ENCODE data around the gene PCDHGB4. TPM values are rescaled to one million over a fixed set of nuclear protein-coding genes. Genes with fewer than 3 reads are reported as not detected.
"Not testable (repeated sequence)": the region's sequence is repeated elsewhere in the genome, so short reads cannot be mapped to it uniquely, and the experiment has no call there.

Gene PCDHGB4
- total and polyA plus RNA-seq, 2 of the 13 experiments (the other 11 are each of a cell fraction or from before 2014, with no cell fraction given): 1.7 to 3.3 TPM

- H4K20me1 ChIP-seq (ENCODE audit: insufficient read depth, low read length); H2AFZ ChIP-seq (ENCODE audit: low read length); H3K36me3 ChIP-seq (replicated peaks in 1 of 2; ENCODE audit: control insufficient read depth in 1 of 2, insufficient read depth in 2 of 2, low read length in 2 of 2); H3K79me2 ChIP-seq (ENCODE audit: insufficient read depth, low read length); H3K27me3 ChIP-seq (ENCODE audit: control insufficient read depth in 1 of 2, insufficient read depth in 2 of 2, low read length in 2 of 2); H3K27ac ChIP-seq (ENCODE audit: extremely low read length, insufficient read depth, low read length); FAIRE-seq; POLR2A ChIA-PET; H3K4me1 ChIP-seq (ENCODE audit: insufficient read depth, low read length); H3K9ac ChIP-seq (ENCODE audit: insufficient read depth, low read depth, low read length); BruUV-seq (replicated peaks): not testable (repeated sequence)
- CTCF ChIA-PET (ENCODE audit: low intra/inter-chr PET ratio, low total read pairs): interaction anchor here (0.7 to 1.6 kb wide), 4 partner anchors 95 to 147 kb away, joined by 5 to 13 read pairs (median 8); no protein-coding TSS in a partner anchor
- in situ Hi-C loops (cut with HindIII; ENCODE audit: extremely low pct_ligation_motif_present, low pct_unique_long_range_greater_than_20kb): loop anchor here (5.0 kb wide), 2 partner anchors 105 to 145 kb away; no protein-coding TSS in a partner anchor
- Histone ChIP-seq H3K4me2 (ENCODE audit: low read depth, low read length) (peak within 1 kb of the TSS; percentile 27; the same call in 1 of the 2 replicates), H3K4me3 (replicated peaks in 1 of 3; ENCODE audit: insufficient read depth in 1 of 3, low read depth in 2 of 3, low read length in 3 of 3) (peak within 1 kb of the TSS in 1 of 3 experiments; percentile 16; a peak in 1 of 6 replicates), H3K9me3 (ENCODE audit: low read length) (peaks cover 30% of the 10 kb centered on the region)
- intact Hi-C loops (cut with micrococcal nuclease; ENCODE audit: unreplicated experiment): loop anchor here (1.0 kb wide), 3 partner anchors 108 to 147 kb away; no protein-coding TSS in a partner anchor
- DNase-seq (ENCODE audit: low spot score) (peak; percentile 27), ATAC-seq (peak; percentile 94)
- TF ChIP-seq CTCF (CRISPR knock-in tag; IDR thresholded peaks at IDR 0.05) (peak; percentile 75), SMC3 (IDR thresholded peaks at IDR 0.05; ENCODE audit: low read length) (0 out of 2 replicates have a peak, but pooled peaks have one; percentile 5), BCL6 (CRISPR knock-in tag; IDR thresholded peaks at IDR 0.05) (peak; percentile 88), ZNF687 (CRISPR knock-in tag; IDR thresholded peaks at IDR 0.05) (peak; percentile 20; the same call in 1 of the 2 replicates), RAD21 (CRISPR knock-in tag; IDR thresholded peaks at IDR 0.05) (peak; percentile 61), STAG1 (CRISPR knock-in tag; IDR thresholded peaks at IDR 0.05) (peak; percentile 74)
- WGBS (ENCODE audit: low lambda C conversion rate): 74% methylated on average over 38 of the region's 47 CpGs
These were observed 30.1 kb downstream of the PCDHGB4 start, which contains the start of gene PCDHGB7 for GRCh38 chr5:141417494-141418172. TSS of gene PCDHGB7 (plus strand) at chr5:141417677. CDS start at chr5:141417860, 183 bp downstream.

All from HepG2 (cell line).